Amniotic epithelial cell (primary cell): ENCODE measurements around the gene LDLR.

Experiments
- DNase-seq: peaks from one replicate; pipeline ENCODE4 v3.0.0-alpha.2; 2010; ENCODE audit warnings: low read depth

Gene LDLR

GRCh38 chr19:11089254-11090013 lies at the start of gene LDLR:
Gene LDLR, plus strand, starts transcription at chr19:11089463. Its CDS starts 86 bp downstream, at chr19:11089549.
- DNase-seq = peak; percentile 91

DNA sequence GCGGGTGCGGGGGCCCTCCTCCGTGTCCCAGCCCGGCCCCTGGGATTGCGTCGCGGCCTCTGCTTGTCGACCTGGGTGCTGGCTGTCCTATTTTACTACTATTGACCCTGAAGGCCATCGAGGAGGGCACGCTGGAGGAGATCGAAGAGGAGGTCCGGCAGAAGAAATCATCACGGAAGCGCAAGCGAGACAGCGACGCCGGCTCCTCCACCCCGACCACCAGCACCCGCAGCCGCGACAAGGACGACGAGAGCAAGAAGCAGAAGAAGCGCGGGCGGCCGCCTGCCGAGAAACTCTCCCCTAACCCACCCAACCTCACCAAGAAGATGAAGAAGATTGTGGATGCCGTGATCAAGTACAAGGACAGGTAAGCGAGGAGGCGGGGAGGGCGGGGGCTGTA lies 48.1 kb upstream of the LDLR start:
- no peak for DNase-seq

DNA sequence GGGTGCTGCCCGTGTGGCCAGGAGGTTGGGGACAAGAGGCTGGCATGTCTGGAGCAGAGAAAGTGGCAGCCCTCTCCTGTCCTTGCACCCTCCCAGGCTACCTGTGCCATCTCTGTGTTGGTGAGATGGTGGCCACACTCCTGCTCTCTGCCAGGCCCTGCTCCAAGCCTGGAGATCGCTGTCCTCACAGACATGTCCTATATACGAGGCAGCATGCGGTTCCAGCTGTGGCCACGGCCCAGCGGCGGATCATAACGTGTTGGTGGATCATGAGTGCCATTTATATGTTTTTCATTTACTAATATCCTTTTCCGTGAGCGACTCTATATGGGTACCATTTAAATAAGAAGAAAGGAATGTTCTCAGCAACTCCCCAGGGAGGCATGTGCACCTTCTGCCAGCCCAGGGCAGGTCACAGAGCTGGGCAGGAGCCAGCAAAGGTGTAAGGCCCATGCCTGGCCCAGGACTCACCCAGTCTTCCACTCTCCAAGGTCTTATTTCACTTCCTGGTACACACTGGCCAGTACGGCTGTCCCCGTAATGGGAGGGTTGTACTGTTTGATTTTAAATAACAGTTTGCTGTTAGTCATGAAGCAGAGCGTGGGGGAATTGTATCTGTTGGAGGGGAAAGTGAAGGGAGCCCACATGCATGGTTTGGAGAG lies 47.2 kb upstream of the LDLR start:
- DNase-seq = no peak

- no peak for DNase-seq
Measured at GRCh38 chr19:11044431-11044830, 44.8 kb upstream of the LDLR start.

GRCh38 chr19:11045536-11045935 lies 43.7 kb upstream of the LDLR start:
- DNase-seq = no peak

GRCh38 chr19:11046605-11047354 lies 42.5 kb upstream of the LDLR start:
- DNase-seq = no peak

DNA sequence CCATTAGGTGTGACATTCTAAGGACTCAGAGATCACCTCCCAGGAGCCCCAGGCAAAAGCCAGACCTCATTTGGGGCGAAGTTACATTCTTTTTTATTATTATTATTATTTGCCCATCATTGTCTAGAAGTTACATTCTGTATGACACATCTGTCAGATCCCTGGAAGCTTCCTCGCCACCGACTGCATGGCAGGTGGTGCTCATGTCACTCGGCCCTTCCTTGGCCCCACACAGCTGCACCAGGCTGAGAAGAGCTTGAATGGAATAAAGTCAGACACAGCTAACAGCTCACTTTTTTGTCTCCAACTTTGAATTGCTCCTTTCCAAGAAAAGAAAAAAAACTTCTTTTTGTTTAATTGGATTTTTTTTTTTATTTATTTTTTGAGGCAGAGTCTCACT lies 41.4 kb upstream of the LDLR start:
- no peak for DNase-seq

DNA sequence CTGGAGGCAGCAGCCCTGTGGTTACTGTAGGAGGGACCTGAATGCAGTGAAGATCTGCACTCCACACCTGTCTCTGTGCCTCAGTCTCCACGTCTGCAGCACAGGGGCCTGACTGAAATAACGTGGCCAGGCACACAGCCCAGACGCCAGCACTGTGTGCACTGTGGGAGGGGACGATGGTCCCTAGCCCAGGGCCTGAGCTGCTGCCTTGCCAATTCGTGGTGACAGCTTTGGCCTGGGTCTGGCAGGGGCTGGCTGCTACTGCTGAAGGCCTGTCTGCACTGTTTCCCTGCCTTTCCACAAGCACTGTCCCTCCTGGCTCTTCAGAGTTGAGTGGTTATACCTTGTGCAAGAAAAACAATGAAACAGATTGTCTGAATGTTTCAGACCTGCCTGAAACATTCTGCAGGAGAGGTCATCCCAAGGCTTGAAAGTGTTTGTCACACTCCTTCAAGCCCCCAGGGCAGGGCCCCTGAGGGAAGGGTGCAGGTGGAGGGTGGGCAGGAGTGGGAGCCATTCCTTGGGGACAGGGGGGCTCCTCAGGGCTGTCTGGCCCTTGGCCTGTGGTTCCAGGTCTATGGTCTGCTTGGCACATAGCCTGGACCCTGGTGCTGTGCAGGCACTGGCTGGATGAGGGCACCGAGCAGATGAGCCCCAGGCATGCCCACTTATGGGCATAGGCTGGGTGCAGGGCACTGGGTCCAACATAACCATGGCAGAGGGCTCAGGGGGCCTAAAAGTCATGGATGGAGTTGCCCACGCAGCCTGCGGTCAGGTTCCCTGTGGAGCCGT lies 38.7 kb upstream of the LDLR start:
- no peak for DNase-seq

DNA sequence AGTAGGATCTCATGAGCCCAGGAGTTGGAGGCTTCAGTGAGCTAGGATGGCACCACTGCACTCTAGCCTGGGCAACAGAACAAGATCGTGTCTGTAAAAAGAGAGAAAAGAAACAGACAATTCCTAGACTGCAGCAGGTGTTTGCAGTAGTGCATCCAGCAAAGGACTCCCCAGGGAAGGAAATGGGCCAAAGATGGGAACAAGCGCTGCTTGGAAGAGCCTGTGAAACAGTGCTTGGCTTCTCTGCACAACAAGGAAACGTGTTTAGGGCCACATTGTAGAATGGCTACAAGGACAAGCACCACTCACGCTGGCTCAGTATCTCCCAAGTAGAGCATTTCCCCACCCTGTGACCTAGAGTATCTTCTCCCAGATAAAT lies 35.5 kb upstream of the LDLR start:
- DNase-seq = no peak

- DNase-seq = no peak
Measured at GRCh38 chr19:11054200-11054599, 35.1 kb upstream of the LDLR start.

- no peak for DNase-seq
Measured at GRCh38 chr19:11054628-11055027, 34.6 kb upstream of the LDLR start.

- DNase-seq = no peak
Measured at GRCh38 chr19:11058246-11059030, 30.8 kb upstream of the LDLR start.

GRCh38 chr19:11059511-11060358 lies 29.5 kb upstream of the LDLR start:
- no peak for DNase-seq

DNA sequence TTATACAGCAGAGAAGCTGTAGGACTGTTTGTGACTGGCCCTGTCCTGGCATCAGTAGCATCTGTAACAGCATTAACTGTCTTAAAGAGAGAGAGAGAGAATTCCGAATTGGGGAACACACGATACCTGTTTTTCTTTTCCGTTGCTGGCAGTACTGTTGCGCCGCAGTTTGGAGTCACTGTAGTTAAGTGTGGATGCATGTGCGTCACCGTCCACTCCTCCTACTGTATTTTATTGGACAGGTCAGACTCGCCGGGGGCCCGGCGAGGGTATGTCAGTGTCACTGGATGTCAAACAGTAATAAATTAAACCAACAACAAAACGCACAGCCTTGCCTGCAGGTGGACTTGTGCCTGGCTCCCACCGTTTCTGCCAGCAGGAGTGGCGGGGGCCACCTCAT lies 27.3 kb upstream of the LDLR start:
- DNase-seq = no peak

- DNase-seq = no peak
Measured at GRCh38 chr19:11063434-11063833, 25.8 kb upstream of the LDLR start.

GRCh38 chr19:11064831-11065303 lies 24.4 kb upstream of the LDLR start:
- peak; percentile 36 for DNase-seq

DNA sequence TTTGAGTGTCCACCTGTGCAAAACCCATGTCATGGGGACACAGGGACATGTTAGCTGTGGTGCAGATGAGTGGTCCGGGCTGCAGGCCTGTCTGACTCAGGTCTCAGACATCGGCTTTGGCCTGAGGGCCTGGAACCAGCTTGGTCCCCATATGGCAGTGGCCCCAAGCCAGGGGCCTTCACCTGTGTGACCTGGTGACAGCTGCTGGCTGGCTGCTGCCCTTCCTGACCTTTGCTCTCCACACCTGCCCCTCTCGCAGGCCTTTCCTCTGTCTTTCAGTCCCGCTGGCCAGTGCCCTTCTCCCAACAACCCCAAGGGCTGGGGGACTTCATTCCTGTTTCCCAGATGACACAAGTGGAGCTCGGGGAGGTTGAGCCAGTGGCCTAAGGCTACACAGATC lies 22.9 kb upstream of the LDLR start:
- DNase-seq = no peak

- DNase-seq = no peak
Measured at GRCh38 chr19:11067356-11068113, 21.7 kb upstream of the LDLR start.

DNA sequence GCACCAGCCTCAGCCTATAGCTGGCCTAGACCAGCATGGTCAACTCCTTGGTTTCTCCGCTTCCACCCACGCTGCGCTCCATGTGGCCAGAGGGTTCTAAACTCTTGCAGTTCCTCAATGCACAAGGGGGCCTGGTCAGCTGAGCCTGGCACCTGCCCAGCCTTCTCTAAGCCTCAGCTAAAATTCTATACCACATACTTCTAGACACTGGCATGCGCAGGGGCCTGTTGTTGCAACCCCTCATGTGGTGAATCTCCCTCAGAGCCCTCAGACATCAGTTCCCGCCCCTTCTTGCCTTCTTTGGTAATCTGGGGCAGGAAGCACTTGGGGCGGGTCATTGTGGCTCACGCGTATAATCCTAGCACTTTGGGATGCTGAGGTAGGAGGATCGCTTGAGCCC lies 19.7 kb upstream of the LDLR start:
- DNase-seq = peak; percentile 51

DNA sequence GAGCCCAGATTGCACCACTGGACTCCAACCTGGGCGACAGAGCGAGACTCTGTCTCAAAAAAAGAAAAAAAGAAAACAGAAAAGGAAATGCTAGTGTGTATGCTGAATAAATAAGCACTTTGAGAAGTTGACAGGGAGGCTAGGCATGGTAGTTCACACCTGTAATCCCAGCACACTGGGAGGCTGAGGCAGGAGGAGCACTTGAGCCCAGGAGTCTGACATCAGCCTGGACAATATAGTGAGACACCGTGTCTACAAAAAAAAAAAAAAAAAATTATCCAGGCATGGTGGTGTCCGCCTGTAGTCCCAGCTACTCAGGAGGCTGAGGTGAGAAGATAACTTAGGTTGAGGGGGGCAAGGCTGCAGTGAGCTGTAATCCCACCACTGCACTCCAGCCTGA lies 19.1 kb upstream of the LDLR start:
- DNase-seq = no peak
